GM18870 (cell line): ENCODE data around the gene EMX2.
"Not testable (repeated sequence)": the region's sequence is repeated elsewhere in the genome, so short reads cannot be mapped to it uniquely, and the experiment has no call there.

Experiments used
- ATAC-seq: cut with Tn5 transposase; IDR thresholded peaks from one replicate; pipeline ENCODE4 v1.9.1; 2021; ENCODE audit warnings: moderate library complexity; ENCODE audit not compliant: unreplicated experiment

Gene EMX2

DNA sequence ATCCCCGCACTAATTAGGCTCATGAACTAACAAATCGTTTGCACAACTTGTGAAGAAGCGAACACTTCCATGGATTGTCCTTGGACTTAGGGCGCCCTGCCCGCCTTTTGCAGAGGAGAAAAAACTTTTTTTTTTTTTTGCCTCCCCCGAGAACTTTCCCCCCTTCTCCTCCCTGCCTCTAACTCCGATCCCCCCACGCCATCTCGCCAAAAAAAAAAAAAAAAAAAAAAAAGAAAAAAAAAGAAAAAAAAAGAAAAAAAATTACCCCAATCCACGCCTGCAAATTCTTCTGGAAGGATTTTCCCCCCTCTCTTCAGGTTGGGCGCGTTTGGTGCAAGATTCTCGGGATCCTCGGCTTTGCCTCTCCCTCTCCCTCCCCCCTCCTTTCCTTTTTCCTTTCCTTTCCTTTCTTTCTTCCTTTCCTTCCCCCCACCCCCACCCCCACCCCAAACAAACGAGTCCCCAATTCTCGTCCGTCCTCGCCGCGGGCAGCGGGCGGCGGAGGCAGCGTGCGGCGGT lies at the start of gene EMX2:
TSS of gene EMX2 (plus strand) at position 41 of the 519 bp plus-strand sequence. CDS start 522 bp downstream, outside the sequence.
- ATAC-seq: no peak

- ATAC-seq: no peak
Observed at GRCh38 chr10:117496031-117496430, 46.5 kb upstream of the EMX2 start.

GRCh38 chr10:117496616-117497028 lies 45.9 kb upstream of the EMX2 start:
- peak; percentile 85 for ATAC-seq

GRCh38 chr10:117497736-117498135 lies 44.8 kb upstream of the EMX2 start:
- no peak for ATAC-seq

GRCh38 chr10:117499248-117500105 lies 43.1 kb upstream of the EMX2 start:
- no peak for ATAC-seq

DNA sequence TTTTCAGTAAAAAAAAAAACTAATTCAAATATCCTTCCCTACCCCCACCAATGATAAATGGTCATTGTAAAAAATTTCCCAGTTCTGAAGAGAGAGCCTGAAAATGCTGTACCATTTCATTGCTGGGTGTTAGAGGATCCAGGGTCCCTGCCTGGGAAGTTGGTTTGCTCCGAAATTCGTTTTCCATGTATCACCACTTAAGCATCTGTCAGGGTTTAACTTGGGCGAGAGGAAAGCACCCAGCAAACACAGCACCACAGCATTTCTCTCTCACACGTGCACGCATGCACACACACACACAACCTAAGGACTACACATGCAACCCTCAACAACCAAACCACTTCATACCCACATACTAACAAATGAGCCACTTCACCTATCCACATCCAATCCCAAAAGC lies 42.1 kb upstream of the EMX2 start:
- ATAC-seq: no peak

GRCh38 chr10:117501460-117502035 lies 41.0 kb upstream of the EMX2 start:
- ATAC-seq: no peak

- ATAC-seq: no peak
Observed at GRCh38 chr10:117502421-117503243, 39.9 kb upstream of the EMX2 start.

DNA sequence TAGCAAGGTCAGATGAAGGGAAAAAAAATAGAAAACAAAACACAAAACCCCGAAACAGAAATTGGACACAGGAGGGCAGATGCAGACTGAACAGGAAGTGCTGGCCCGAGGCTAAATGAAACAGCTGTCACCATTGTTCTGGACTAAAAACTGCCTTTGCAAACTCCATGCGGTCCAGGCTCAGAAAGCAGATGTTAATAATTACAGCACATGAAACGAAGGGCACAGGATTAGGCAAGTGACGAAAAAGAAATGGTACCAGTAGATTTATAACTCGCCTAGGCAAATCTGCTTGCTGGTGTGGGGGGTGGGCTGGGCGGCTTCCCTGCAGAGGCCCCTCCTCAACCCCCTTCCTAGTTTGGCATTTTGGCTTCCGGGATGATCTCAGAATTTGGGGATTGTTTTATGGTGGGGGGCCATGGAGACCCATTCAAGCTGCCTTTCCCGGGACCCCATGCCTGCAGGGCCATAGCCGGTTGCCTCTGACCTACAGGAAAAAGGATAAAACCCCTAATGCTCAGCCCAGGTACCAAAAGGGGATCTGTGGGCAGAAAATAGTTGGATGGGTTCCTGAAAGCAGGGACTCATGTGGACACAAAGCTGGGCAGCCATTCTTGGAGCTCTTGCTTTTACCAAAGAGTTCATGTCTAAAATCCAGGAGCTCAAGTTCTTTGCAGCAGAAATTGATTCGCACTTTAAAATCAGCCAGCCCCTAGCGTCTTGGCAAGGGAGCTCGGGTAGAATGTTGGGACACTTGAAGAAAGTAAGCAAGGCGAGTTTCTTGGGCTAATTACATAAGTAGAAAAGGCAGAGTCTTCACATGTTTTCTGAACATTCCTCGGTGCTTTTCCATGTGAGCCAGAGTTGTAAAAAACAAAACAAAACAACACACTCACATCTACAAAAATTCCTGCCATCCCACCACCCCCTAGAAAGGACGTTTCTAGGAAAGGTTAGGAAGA lies 39.0 kb upstream of the EMX2 start:
- ATAC-seq: peak; percentile 90

GRCh38 chr10:117504562-117504961 lies 38.0 kb upstream of the EMX2 start:
- no peak for ATAC-seq

- not testable (repeated sequence) for ATAC-seq
Observed at GRCh38 chr10:117507081-117507480, 35.5 kb upstream of the EMX2 start.

DNA sequence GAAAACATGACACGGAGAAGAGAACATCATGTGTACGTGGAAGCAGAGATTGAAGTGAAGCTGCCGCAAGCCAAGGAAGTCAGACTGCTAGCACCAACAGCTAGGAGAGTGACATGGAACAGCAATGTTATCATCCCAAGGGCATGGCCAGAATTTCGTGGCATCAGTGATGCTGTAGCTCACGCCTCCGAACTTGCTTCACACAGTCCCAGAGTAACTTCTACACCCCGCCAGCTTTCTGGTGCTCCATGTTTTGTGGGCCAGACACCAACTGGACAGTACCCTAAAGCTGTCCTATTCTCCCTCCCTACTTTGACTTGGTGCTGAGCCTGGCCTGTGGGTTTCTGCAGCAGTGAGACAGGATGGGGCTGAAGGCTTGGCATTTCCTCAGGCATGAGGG lies 33.0 kb upstream of the EMX2 start:
- no peak for ATAC-seq

- no peak for ATAC-seq
Observed at GRCh38 chr10:117511601-117512390, 30.8 kb upstream of the EMX2 start.

GRCh38 chr10:117514971-117515370 lies 27.6 kb upstream of the EMX2 start:
- ATAC-seq: no peak

DNA sequence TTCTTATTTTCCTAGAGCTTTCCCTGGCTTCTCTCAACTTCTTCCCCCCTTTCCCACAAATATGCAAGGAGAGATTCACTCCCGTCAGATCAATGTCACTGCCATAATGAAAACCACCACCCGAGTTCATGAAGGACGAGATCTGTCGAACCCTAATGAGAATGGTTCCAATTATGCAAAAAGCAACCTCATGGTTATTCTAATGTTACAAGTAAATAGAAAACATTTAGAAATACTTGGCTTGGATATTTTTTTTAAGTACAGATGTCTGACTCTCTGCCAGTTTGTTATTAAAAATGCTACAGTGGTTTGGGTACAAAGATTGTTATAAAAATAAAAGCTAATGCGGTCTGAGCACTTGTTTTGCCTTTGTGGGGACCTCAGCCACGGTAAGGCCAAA lies 25.9 kb upstream of the EMX2 start:
- no peak for ATAC-seq

DNA sequence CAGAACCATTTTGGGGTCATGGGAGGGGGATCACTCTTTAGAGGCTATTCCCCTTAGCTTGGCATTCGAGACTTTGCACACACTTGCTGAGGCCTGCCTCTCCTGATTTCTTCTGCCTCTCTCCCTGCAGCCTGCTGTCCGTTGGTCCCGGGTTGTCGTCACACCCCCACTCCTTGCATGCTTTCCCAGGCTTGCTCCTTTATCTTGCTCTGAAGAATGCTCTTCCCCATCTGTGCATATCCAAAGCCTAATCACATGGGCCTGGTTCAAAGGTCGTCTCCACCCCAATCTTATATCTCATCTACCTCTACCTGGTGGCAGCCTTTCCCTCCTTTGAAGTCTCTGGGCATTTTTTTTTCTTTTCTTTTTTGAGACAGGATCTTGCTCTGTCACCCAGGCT lies 24.3 kb upstream of the EMX2 start:
- ATAC-seq: no peak

GRCh38 chr10:117519286-117519685 lies 23.3 kb upstream of the EMX2 start:
- no peak for ATAC-seq

DNA sequence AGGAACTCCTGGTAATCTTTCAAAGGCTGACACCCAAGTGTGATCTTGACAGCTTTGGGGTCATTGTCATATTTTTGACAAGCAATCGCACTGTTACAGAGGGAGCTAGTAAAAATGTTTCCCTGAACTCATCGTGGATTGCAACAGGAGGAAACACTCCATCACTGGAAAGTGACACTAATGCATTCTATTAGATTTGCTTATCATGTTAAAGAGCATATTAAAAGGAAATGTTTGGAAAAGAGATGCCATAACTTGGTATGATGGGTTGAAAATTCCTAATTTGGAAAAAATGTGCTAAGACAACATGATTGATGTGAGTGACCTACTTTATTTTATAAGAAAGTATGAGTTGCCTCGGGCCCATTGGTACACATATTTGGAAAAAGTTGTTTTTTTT lies 22.7 kb upstream of the EMX2 start:
- no peak for ATAC-seq

GRCh38 chr10:117530791-117531190 lies 11.8 kb upstream of the EMX2 start:
- no peak for ATAC-seq
